K562 treated with DMSO at 1 percent for 24 hours (cell line): ENCODE measurements around the gene FGF8. TPM values are rescaled to one million over a fixed set of nuclear protein-coding genes. Genes with fewer than 3 reads are reported as not detected.

Experiments used
- total RNA-seq: library from RNA; unstranded; fragments of 300-600 nt; gene quantifications from 2 replicates; pipeline ENCODE4 v1.2.3, GENCODE V29; 2022; ENCODE audit warnings: low read depth; ENCODE audit not compliant: insufficient read depth

The FGF8 gene, protein sequence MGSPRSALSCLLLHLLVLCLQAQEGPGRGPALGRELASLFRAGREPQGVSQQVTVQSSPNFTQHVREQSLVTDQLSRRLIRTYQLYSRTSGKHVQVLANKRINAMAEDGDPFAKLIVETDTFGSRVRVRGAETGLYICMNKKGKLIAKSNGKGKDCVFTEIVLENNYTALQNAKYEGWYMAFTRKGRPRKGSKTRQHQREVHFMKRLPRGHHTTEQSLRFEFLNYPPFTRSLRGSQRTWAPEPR
- 0.44 TPM in 1 of 2 replicates, not detected in the other for total RNA-seq

DNA sequence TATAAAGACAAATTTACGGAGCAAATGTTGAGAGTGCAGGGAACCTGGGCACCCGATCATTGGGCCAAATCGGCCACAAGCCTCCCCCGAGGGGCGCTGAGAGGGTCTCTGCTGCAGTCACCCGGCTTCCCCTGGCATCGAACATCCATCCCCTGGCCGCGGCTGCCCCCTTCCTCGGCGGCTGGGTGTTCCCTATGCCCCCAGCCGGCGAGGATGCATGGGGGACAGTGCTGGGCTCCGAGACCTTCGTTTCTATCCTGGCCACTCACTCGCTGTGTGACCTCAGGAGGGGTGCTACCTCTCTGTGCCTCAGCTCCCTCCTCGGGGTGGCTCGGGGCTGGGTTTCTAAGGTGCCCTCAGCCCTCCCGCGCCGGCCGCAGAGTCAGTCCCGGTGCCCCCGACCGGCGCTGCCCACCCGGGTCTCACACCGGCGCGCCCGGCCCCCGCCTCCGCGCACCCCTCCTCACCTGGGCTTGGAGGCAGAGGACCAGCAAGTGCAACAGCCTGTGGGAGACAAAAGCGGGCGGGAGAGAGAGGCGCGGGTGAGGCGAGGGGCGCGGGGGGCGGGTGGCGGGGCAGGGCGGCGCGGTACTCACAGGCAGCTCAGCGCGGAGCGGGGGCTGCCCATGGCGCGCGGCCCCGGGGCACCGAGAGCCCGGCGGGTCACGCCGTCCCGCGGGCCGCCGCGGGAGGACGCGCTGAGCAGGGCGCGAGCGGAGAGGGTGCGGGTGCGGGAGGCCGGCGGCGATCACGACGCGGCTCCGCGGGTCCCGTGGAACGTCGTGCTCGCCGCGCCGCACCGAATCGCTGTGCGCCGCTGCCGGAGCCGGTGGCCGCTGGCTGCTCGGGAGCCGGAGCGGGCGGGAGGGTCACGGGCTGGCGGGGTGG, at the start of gene FGF8:
TSS of gene FGF8 (minus strand) at position 842 of the 888 bp plus-strand sequence. CDS start at position 628, 214 bp downstream.

DNA sequence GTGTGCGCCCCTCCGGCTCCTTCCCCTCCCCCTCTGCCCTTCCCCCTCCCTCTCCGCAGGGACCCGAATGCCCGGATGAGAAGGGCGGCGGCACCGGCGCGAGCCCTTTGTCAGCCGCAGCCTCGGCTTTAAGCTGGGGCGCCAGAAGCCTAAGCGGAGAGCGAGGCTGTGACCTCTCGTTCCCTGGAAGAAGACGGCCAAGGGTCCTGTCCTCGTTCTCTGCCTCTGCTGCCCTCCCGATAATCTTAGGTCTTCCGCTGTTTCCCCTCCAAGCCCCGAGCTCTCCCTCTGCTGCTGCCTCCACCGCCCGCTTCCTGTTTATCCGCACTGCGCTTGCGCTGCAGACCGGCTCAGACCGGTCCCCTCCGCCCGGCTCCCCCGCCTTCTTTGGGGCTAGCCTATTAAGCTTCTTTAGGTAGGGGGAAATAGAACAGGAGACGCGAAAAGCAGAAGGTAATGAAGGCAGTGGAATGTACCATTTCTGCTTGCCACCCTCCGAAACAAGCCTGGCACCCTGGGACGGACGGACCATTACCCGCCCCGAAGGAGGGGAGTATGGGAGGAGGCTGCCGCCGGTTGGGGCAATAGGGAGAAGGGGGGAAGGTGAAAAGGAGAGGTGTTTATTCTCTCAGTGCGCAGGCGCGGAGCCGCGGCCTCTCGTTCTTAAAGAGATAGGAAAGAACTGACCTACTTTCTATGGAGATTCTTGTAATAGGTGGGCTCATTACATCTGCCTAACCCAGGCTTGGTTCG, 42.4 kb upstream of the FGF8 start, which contains the start of gene OGA:
TSS of gene OGA (minus strand) at position 326 of the 753 bp plus-strand sequence. CDS start 422 bp downstream, outside the sequence.

DNA sequence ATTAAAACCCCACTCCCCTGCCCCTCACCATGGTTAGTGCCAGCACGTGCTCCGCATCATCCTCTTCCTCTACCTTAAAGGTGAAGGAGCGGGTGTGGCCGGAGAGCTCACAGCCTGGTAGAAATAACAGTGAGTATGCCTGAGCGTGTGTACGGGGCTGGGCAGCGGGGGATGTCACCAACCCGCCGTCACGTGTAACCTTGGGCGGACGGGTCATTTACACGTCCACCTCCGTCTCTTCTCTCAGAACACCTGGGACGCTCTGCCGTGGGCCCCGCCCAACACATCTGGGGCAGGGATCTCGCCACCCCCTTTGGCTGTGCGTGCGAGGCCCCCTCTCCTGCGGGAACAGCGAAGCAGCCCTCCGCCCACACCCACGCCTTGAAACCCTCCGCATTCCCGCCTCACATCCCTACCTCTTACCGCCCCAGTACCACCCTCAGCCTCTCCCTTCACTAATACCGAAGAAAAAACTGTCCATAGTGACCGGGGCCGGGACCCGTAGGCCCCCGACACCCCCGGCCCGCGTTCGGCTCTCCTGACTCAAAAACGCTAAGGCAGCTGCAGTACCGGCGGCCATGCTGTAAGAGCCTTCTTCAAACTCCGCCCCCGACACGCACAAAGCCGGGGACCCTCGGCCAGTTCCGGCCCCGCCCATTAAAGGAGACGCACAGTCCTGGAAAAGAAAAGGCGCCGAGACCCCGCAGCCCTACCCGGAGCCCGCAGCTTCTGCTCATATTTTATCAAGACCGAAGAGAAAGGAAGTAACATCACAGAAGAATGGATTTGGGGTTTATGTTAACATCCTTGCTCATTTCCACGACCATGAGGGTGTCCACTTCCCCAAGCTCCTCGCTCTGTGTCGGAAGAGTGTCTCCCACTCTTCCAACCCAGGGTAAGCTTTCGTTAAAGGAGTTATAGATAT, 7.2 kb upstream of the FGF8 start, which contains the start of gene NPM3:
TSS of gene NPM3 (minus strand) at position 636 of the 925 bp plus-strand sequence. CDS start at position 580, 56 bp downstream.

Other genes starting within 250 kb of the FGF8 start
- gene POLL, start 187.9 kb downstream of the FGF8 start, total RNA-seq: 20.1 and 21.6 TPM in 2 replicates
- 13.4 and 14.5 TPM in 2 replicates for gene DPCD, start 187.8 kb downstream of the FGF8 start, total RNA-seq
- 18.5 and 18.7 TPM in 2 replicates for gene FBXW4, start 80.9 kb downstream of the FGF8 start, total RNA-seq
- gene NPM3, start 7.3 kb upstream of the FGF8 start, total RNA-seq: 48.9 and 49.0 TPM in 2 replicates
- 30.7 and 32.1 TPM in 2 replicates for gene OGA, start 42.3 kb upstream of the FGF8 start, total RNA-seq
- gene KCNIP2, start 67.7 kb upstream of the FGF8 start, total RNA-seq: 1.3 and 1.4 TPM in 2 replicates